HG02884 (cell line): ENCODE results near the gene KRTAP5-4.
"Not testable (repeated sequence)": the region's sequence is repeated elsewhere in the genome, so short reads cannot be mapped to it uniquely, and the experiment has no call there.

Experiments
- ATAC-seq: cut with Tn5 transposase; IDR thresholded peaks from one replicate; pipeline ENCODE4 v1.9.1; 2021; ENCODE audit warnings: mild to moderate bottlenecking, moderate library complexity; ENCODE audit not compliant: unreplicated experiment

The KRTAP5-4 gene

DNA sequence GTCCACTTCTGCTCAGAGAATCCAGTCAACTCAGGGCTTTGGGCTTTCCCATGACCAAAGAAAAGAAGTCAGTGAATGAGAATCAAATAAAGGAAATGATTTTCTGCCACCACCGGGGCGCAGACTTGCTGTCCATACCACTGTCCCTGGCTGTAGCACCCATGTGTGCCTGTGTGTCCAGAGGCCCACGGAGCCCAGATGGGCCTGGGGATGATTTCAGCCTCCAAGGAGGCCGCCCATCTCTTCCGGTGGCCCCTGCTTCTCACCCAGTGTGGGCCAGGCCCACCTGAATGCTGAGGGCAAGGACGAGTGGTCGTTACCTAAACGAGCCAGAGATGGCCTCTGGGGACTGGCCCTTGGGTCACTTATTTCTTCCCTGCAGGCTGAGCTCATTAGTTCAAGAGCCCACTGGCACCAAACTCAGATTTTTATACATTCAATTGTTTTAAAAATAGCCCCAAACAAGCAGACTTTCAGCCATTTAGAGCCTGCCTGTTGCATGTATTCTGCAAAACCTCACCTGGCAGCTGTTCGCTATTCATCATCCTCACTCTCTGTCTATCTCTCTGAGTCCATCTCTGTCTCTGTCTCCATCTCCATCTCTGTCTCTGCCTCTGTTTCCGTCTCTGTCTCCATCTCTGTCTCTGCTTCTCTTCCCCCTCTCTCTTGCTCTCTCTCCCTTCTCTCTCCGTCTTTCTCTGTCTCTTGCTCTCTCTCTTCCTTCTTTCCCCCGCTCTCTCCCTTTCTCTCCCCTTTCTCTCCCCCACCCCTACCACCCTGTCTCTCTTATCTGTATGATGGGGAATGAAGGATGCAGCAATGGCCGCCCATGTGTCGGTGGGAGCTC is 31.8 kb upstream of the KRTAP5-4 start:
- no peak for ATAC-seq

DNA sequence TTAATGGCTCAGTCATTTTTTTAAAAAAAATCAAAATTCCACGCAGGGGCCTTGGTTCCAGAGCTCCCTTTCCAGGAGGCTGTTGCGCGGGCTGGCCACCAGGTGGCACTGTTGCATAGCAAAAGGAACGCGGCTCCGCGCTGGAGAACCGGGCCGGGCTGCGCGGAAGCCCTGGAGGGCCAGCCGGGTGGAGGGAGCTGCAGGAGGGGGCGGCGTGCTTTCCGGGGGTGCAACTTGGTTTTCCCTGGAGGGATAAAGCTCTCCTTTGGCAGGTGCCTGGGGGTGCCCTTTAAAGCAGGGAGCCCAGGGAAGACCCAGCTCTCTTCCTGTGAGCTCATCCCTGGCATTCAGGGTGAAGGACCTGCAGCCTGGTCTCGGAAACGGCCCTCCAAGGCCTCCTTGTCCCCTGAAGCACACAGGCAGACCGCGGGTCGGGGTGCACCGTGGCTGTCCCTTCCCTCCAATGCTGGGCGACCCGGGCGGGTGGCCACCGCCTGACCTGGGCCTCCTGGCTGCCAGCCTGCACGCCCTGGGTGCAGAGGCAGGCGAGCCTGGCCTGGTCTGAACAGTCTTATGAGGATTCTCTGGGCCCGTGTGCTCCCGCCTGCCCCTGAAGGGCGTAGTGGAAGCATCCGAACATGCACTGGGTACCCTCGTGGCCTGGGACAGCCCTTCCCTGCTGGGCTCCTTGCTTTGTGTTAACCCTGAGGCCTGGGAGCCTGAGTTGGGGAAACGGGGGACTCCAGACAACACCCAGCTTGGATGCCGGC is 31.0 kb upstream of the KRTAP5-4 start:
- ATAC-seq: no peak

- no peak for ATAC-seq
Measured at GRCh38 chr11:1652442-1652770, 30.5 kb upstream of the KRTAP5-4 start.

DNA sequence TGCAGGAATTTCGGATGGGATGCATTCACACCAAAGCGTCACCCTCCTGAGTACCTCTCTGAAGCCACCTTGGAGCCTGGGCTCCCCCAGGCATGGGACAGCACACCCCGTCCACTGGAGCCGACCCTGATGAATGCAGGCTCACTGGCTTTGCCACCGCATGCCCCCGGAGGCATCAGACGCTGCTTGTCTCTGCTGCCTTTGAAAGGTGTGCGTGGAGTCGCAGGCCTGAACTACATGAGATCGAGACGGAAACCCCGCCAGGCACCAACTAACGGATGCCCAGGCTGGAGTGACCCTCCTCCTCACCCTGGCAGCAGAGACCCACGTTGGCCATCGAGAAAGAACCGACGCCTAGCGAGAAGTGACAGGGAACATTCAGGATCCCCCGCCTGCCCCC is 30.1 kb upstream of the KRTAP5-4 start:
- no peak for ATAC-seq

GRCh38 chr11:1651411-1651980 is 29.6 kb upstream of the KRTAP5-4 start:
- ATAC-seq: no peak

GRCh38 chr11:1650918-1651262 is 29.0 kb upstream of the KRTAP5-4 start:
- ATAC-seq: no peak

- ATAC-seq: no peak
Measured at GRCh38 chr11:1650034-1650917, 28.3 kb upstream of the KRTAP5-4 start.

DNA sequence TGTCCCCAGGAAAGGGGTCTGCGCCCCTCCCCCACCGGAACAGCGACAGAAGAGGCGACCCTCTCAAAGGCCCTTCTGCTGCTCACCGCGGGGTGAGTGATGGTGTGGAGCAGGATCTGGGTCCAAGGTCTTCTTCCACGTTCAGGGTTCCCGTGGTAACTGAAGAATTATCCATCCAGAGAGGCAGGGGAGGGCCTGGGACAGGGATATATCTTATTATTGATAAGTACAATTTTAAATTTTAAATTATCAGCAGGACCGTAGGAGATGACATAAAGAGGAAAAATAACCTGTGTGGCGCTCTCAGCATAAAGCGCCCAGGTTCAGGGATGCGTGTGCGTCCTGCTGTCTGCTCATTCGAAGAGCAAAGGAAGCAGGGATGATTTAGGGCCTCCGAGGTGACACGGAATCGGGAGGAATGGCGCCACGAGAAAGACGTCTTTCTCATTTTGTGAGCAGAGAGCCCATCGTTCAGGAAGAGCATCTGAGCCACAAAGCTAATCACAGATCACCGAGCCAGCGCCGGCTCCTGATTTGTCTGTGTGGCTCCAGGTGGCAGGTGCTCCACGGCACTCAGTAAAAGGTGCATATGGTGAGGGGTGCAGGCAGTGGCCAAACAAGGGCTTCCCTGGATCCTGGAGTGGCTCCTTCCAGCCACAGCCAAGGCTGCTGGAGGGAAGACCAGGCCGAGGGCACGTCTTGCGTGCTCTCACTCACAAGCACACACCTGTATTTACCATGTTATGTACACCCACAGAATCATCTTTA is 26.9 kb upstream of the KRTAP5-4 start:
- no peak for ATAC-seq

- ATAC-seq: no peak
Measured at GRCh38 chr11:1647901-1648652, 26.1 kb upstream of the KRTAP5-4 start.

DNA sequence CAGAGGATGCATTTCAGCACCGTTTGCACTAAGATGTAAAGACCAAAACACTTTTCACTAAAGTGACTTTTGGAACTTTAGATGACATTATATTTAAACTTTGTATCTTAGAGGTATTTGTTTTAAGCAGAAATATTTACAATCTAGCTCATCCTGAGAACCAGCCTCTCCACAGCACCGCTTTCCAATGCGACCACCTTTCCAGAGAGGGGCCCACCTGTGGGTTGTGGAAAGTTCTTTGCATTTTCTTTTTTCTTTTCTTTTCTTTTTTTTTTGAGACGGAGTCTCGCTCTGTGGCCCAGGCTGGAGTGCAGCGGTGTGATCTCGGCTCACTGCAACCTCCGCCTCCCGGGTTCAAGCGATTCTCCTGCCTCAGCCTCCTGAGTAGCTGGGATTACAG is 24.6 kb upstream of the KRTAP5-4 start:
- not testable (repeated sequence) for ATAC-seq

DNA sequence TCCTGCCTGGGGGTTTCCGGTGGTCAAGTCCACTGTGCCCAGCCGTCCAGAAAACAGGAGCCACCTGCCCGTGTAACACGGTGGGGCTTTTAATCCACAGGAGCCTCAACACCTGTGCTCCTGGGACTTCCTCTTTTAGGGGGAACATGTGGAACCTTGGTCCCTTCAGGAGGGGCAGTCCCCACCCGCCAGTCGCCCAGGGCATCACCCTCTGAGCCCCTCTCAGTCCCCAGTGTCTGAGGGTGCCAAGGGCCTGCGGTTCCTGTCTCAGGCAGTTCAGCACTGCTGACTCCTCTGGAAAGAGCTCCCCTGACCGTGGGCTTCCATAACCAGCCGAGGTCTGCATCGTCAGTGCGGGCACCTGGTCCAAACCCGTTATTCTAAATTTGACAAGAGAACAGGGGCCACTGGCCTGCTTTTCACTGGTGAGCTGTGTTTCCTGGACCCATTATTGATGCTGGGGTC is 23.5 kb upstream of the KRTAP5-4 start:
- ATAC-seq: no peak

GRCh38 chr11:1644601-1645356 is 22.8 kb upstream of the KRTAP5-4 start:
- no peak for ATAC-seq

DNA sequence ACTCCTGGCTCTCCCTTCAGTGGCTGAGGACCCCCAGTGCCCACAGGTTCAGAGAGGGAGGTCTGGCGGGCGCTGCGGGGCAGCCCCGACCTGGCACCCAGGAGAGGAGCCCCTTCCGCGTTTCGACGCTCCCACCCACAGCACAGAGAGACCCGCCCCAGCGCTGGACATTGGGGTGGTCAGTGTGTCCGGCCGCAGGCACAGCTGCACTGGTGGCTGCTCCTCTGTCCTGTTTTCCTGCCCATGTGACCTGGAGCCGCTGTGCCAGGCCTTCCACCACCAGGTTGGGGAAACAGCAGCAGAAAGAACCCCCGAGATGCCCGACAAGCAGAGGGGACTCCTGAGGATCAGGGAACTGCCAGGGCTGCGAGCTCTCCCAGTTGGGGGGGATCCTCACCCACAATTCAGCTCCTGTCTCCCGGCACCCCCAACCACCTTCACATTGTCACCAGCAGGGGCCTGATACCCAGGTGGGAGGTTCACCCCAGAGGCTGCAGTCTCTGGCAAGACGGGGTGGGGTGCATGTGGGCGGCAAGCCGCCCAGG is 21.3 kb upstream of the KRTAP5-4 start:
- no peak for ATAC-seq

- ATAC-seq: no peak
Measured at GRCh38 chr11:1642288-1643145, 20.6 kb upstream of the KRTAP5-4 start.

- no peak for ATAC-seq
Measured at GRCh38 chr11:1641096-1641495, 19.2 kb upstream of the KRTAP5-4 start.

DNA sequence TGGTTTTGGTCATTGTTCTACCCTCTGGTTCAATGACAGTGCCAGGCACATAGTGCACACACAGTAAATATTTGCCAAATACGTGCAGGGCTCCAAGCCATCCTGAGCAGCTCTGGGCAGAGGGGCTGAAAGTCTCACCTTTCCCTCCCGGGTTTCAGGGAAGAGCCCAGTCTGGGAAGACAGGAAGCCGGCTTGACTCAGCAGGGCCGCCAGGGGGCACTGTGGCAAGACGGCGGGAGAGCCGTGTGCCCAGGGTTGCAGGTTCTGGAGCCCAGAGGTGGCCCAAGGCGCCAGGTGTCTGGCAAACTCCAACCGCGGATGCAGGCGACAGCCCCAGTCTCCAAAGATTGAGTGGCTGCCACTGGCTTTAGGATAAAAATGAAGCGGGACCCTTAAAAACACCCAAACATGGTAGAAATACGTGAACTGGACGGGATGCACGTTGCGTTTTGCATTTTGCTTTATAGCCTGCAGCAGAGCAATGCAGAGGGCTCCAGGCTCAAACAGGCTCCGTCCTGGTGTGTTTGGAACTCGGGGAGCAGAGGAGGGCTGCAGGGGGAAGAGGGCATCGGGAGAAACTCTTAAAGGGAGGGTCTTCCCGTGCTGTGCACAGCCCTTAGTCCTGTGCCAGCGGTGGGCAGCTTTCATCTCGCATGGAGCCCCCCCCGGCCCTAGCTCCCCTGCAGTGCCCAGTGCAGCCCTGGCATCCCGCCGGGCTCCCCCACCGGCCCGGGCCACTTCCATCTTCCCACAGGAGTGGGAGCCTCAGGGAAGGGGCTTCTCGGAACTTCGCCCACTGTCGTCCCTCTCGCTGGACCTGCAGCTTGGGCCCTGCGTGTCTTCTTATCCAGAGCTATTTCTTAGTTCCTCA is 18.4 kb upstream of the KRTAP5-4 start:
- ATAC-seq: no peak

DNA sequence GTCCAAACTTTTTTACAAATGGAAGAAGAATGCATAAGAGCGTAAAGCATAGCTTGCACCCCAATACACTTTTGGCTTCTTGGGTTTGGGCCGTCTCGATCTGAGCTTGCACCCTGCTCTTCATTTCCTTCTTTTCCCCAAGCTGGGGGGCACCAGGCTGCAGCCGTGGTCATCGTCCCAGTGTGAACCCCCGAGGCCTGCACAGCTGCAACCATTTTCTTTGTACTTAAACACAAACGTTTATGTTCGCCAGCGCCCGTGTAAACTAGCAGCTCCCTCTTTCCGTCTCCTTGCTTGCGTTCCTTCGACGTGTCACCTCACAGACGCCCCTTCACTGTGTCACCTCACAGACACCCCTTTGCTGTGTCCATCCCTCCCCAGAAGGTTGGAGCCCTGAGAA is 17.7 kb upstream of the KRTAP5-4 start:
- no peak for ATAC-seq
